NCI-H1092 treated with DMSO at 0.1 percent for 48 hours (cell line): ENCODE data around the gene HMGA1.

Experiments
- DNase-seq: peaks from one replicate; lab custom pipeline; 2025; lab: John Stamatoyannopoulos, UW

Gene HMGA1

DNA sequence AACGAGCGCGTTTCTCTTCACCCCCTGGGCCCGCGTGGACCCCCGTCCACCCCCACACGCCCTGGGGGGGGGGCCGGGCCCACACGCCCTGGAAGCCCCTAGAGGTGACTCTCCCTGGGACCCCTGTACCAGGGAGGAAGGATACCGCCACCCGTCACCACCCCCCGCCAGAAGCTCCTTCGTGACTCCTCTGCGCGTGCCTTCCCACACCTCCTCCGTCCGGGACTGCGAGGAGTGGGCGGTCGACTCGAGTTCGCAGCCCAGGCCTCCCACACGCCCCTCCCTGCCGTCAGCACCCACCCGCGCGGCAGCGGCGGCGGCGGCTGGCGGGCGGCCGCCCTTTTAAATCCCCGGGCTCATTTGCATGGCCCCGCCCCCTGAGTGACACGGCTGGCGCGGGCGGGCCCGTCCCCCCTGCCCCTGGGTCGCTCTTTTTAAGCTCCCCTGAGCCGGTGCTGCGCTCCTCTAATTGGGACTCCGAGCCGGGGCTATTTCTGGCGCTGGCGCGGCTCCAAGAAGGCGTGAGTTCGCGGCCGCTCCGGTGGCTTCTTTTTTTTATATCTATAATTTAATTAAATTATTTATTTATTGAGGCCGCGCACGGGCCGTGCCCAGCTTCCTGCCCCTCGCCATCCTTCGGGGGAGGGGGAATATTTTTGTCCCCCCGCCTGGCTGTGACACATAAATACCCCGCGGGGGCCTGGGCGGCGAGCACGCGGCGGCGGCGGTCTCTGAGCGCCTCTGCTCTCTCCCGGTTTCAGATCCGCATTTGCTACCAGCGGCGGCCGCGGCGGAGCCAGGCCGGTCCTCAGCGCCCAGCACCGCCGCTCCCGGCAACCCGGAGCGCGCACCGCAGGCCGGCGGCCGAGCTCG is at the start of gene HMGA1:
HMGA1 (plus strand) TSS at position 431 of the 873 bp plus-strand sequence. CDS start 3,908 bp downstream, outside the sequence.
- peak; percentile 83 for DNase-seq

GRCh38 chr6:34189806-34190503 is 46.7 kb upstream of the HMGA1 start:
- DNase-seq: no peak

DNA sequence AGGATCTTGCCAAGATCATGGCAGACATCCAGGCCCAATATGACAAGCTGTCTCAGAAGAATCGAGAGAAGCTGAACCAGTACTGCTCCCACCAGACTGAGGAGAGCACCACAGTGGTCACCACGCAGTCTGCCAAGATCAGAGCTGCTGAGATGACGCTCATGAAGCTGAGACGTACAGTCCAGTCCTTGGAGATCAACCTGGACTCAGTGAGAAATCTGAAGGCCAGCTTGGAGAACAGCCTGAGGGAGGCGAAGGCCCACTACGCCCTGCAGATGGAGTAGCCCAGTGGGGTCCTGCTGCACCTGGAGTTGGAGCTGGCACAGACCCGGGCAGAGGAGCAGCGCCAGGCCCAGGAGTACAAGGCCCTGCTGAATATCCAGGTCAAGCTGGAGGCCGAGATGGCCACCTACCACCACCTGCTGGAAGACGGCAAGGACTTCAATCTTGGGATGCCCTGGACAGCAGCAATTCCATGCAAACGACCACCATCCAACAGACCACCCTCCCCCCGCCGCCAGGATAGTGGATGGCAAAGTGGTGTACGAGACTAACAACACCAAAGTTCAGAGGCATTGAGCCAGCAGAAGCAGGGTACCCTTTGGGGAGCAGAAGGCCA is 46.1 kb upstream of the HMGA1 start:
- peak; percentile 27 for DNase-seq

GRCh38 chr6:34194772-34195171 is 41.9 kb upstream of the HMGA1 start:
- no peak for DNase-seq

- no peak for DNase-seq
These were observed 41.0 kb upstream of the HMGA1 start for GRCh38 chr6:34195726-34196115.

DNA sequence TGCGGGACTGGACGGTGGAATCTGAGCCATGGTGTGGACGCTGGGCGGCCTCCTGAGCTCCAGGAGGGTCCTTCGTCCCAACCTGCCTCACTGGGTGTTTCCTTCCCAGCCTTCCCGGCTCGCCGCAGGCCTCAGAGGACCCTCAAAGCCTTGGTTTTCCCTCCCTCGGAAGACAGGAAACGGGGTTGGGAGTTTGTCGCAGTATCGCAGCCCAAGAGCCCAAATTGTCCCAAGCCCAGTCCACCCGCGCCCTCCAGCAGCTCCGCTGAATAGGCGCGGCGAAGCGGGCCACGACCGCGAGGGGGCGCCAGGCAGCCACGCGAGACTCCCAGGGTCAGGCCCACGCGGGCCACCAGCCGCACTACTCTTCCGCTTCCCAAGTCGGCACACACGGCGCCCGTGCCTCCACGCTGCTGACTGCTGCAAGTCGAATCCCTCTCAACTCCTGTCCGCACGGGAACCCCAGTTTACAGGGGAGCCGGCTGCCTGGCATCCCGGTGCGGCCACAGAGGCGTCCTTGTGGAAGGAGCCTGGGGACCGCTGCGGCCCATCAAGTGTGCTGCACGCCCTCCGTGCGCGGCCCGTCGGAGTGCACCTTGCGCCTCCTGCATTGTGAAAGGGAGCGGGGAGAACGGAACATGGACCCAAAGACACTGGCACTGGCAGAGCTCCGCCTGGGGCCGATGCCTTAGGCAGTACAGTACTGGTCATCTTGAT is 40.4 kb upstream of the HMGA1 start:
- DNase-seq: peak; percentile 51

GRCh38 chr6:34196833-34197195 is 39.9 kb upstream of the HMGA1 start:
- DNase-seq: no peak

GRCh38 chr6:34200340-34200971 is 36.2 kb upstream of the HMGA1 start:
- DNase-seq: no peak

DNA sequence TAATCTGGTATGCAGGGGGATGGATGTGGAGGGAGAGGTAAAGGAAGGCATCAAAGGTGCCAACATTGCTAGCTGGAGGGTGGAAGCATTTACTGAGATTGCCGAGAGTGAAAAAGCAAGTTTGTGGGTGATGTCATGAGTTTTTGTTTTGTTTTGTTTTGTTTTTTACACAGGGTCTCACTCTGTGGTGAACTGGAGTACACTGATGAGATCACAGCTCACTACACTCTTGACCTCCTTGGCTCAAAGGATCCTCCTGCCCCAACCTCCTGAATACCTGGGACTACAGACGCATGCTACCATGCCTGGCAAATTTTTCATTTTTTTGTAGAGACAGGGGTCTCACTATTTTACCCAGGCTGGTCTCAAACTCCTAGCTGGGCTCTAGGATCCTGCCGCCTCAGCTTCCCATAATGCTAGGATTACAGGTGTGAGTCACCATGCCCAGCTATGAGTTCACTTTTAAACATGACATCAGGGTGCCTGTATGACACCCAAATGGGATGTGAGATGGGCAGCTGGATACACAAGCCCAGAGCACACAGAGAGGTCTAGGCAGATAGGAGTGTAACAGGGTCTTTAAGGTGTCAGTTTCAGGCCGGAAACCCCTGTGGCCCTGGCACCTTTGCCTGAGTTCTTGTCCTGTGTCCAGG is 35.1 kb upstream of the HMGA1 start:
- DNase-seq: no peak

DNA sequence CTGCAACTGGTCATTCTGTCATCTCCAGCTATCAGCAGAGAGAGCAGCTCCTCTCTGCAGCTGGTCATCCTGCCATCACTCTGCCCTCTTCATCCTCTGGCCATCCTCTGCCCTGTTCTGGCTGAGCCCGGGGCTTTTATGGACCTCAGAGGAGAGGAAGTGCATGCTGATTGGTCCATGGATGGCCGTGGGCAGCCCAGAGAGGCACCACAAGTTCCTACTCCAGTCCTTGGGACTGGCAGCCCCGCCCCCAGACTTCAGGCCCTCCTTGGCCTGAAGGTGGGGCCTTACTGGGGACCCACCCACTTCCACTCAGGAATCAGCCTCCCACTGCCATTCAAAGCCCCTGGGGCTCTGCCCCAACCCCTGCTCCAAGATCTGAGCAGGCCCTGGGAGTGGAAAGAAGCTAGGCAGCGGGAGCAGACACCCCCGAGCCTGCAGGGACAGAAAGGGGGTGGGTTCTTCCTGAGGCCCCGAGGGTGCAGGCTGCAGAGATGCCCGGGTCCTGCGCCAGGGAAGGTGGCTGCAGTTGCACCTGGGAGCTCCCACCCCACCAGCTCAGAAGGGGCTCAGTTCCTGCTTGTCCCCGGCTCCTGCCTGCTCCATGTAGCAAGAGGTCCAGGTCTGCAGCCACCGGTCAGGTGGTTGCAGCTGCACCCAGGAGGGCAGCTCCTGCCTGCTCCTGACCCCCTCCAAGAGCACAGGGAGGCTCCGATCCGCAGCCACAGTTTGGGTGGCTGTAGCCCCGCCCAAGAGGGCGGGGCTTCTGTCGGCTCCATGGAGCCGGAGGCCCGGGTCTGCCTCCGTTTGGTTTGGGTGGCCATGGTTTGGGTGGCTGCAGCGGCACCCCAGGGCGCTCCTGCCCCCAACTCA is 34.1 kb upstream of the HMGA1 start:
- no peak for DNase-seq

DNA sequence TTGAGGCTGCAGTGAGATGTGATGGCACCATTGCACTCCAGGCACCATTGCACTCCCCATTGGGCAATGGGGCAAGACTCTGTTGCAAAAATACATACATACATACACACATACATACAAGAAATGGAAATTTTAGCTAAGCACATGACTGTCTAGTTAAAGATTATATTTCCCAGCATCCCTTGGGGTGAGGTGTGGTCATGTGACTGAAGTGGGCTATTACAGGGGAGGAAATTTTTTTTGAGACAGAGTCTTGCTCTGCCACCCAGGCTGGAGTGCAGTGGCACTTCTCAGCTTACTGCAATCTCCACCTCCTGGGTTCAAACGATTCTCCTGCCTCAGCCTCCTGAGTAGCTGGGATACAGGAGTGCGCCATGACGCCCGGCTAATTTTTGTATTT is 32.0 kb upstream of the HMGA1 start:
- DNase-seq: no peak

DNA sequence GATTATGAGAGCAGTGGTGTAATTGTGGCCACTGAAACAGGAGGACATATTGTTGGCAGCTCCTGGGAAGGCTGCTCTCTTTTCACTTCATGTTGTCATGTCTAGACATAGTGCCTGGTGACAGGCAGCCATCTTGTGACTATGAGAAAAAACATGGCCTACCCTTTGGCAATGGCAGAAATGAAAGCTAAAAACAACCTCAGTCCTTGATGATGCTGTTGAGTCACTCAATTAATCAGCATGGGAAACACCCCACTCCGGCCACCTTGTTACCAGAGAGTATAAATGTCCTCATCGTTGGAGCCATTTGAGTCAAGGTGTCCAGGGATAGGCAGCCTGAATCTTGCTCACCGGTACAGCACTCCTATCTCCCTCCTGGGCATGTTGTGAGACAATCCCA is 31.2 kb upstream of the HMGA1 start:
- DNase-seq: no peak

- DNase-seq: no peak
These were observed 30.8 kb upstream of the HMGA1 start for GRCh38 chr6:34205916-34206315.

GRCh38 chr6:34206726-34207125 is 29.9 kb upstream of the HMGA1 start:
- DNase-seq: no peak

DNA sequence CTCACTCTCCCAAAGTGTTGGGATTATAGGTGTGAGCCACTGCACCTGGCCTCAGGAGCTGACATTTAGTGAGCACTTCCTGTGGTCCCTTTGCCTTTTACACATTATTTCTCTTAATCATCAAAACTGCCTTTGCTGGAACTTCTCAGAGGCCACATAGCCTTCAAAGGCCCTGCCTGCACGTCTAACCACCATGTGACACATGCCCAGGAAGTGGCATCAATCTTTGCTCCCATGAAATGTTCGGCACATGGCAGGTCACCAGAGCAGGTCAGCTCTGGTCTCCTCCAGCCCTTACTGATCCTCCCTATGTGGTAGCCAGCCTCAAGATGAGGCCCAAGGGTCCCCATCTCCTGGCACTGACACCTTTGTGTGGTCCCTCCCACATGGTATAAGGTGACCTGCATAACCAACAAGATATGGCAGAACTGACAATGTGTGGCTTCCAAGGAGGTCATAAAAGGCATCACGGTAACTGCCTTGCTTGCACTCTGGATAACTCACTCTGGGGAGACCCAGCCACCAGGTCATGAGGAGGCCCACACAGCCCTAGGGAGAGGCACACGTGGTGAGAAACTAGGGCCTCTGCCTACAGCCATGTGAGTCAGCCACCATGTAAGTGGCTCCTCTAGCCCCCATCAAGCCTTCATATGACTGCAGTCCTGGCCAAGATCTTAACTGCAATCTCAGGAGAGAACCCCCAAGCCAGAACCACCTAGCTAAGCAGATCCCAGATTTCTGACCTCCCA is 28.8 kb upstream of the HMGA1 start:
- no peak for DNase-seq

- no peak for DNase-seq
These were observed 22.9 kb upstream of the HMGA1 start for GRCh38 chr6:34213772-34214171.

GRCh38 chr6:34218691-34219090 is 18.0 kb upstream of the HMGA1 start:
- no peak for DNase-seq

DNA sequence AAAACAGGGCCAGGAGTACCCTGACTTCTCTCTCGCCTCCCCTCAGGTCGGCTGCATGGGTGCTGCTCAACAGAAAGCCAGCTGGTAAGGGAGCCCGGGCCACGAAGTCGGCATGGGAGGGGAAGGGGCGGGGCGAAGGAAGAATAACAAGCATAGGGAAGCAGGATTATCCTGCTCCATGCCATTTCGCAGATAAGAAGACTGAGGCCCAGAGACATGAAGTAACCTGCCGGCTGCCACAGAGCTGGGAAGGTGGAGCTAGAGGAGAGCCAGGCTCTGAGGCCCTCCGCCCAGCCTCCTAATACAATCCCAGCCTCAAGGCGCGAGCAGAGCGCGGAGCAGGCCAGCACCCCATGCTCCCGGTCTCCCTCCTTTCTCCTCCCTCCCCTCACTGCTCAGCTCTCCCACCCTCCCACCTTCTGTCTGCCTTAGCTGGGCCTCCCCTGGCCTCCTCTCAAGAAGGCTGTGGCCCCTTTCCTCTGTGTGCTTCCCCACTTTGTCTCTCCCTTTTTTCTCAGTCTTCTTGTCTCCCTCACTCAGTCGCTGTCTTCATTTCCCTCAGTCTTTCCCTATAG is 13.2 kb upstream of the HMGA1 start:
- DNase-seq: no peak
